ENCODE results near the gene MOGAT1.

DNA sequence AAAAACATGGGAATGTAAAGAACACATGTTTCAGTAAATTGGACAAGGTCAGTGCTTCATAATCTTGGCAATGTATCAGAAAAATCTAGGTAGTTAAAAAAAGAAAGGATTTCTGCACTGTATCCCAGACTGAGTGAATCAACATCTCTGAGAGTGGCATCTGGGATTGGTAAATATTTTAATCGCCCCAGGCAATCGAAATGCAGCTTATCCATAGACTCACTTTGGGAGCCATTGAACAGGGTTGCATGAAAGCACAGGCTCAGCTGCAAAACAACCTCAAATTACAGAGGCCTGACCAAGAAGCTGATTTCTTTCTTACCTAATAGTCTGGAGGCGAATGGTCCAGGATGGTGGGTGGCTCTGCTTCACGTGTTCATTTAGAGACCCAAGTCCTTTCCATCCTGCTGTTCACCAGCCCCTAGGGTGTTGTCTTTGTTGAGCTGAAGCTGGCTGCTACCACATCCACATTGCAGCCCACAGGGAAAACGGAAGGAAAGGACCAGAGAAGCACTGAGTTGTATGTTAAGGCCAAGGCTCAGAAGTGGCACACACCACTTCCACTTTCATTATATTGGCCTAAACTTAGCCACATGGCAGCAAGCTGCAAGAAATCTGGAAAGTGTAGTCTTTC is 59.0 kb downstream of the MOGAT1 start:
- TF ChIP-seq, protein P1, sequence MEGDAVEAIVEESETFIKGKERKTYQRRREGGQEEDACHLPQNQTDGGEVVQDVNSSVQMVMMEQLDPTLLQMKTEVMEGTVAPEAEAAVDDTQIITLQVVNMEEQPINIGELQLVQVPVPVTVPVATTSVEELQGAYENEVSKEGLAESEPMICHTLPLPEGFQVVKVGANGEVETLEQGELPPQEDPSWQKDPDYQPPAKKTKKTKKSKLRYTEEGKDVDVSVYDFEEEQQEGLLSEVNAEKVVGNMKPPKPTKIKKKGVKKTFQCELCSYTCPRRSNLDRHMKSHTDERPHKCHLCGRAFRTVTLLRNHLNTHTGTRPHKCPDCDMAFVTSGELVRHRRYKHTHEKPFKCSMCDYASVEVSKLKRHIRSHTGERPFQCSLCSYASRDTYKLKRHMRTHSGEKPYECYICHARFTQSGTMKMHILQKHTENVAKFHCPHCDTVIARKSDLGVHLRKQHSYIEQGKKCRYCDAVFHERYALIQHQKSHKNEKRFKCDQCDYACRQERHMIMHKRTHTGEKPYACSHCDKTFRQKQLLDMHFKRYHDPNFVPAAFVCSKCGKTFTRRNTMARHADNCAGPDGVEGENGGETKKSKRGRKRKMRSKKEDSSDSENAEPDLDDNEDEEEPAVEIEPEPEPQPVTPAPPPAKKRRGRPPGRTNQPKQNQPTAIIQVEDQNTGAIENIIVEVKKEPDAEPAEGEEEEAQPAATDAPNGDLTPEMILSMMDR (IDR thresholded peaks at IDR 0.05) = no peak
- TF ChIP-seq POLR2AphosphoS5 (IDR thresholded peaks at IDR 0.05; ENCODE audit: low read depth, low read length) = no peak
- TF ChIP-seq, protein P2, sequence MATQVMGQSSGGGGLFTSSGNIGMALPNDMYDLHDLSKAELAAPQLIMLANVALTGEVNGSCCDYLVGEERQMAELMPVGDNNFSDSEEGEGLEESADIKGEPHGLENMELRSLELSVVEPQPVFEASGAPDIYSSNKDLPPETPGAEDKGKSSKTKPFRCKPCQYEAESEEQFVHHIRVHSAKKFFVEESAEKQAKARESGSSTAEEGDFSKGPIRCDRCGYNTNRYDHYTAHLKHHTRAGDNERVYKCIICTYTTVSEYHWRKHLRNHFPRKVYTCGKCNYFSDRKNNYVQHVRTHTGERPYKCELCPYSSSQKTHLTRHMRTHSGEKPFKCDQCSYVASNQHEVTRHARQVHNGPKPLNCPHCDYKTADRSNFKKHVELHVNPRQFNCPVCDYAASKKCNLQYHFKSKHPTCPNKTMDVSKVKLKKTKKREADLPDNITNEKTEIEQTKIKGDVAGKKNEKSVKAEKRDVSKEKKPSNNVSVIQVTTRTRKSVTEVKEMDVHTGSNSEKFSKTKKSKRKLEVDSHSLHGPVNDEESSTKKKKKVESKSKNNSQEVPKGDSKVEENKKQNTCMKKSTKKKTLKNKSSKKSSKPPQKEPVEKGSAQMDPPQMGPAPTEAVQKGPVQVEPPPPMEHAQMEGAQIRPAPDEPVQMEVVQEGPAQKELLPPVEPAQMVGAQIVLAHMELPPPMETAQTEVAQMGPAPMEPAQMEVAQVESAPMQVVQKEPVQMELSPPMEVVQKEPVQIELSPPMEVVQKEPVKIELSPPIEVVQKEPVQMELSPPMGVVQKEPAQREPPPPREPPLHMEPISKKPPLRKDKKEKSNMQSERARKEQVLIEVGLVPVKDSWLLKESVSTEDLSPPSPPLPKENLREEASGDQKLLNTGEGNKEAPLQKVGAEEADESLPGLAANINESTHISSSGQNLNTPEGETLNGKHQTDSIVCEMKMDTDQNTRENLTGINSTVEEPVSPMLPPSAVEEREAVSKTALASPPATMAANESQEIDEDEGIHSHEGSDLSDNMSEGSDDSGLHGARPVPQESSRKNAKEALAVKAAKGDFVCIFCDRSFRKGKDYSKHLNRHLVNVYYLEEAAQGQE (IDR thresholded peaks at IDR 0.05; ENCODE audit: insufficient read depth in 1 of 2, low read depth in 2 of 2, low read length in 1 of 2) = no peak
- no peak for TF ChIP-seq SIN3A (IDR thresholded peaks at IDR 0.05; ENCODE audit: borderline replicate concordance, insufficient read depth, low read depth, low read length)
- no peak for TF ChIP-seq TCF7L2 (IDR thresholded peaks at IDR 0.05; ENCODE audit: low read depth, low read length)
